NCI-H2171 treated with DMSO at 0.1 percent for 48 hours (cell line): ENCODE measurements around the gene BMAL1.
A peak's percentile ranks its signal among the peaks of the same experiment; 100 is the strongest.
"Not testable (repeated sequence)": the region's sequence is repeated elsewhere in the genome, so short reads cannot be mapped to it uniquely, and the experiment has no call there.

Source experiments
- DNase-seq: peaks from one replicate; lab custom pipeline; 2025; lab: John Stamatoyannopoulos, UW

BMAL1 gene

DNA sequence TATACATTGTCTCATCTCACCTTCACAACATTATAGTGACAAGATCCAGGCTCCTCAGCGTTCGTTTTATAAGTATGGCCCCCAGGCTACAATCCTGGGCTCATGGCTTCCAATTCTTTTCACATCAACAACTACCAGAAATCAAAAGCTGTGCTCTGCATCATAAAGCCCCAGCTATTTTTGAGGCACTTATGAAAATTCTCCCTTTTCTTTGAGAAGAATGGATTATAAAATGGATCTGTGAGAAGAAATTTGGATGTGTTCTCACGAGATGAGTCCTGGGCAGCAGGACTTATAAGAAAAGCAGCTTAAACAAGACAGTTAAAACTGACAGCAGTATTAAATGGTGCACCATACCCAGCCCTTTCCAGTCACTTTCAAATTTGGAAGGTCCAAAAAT is 105.2 kb downstream of the BMAL1 start:
- DNase-seq: no peak

DNA sequence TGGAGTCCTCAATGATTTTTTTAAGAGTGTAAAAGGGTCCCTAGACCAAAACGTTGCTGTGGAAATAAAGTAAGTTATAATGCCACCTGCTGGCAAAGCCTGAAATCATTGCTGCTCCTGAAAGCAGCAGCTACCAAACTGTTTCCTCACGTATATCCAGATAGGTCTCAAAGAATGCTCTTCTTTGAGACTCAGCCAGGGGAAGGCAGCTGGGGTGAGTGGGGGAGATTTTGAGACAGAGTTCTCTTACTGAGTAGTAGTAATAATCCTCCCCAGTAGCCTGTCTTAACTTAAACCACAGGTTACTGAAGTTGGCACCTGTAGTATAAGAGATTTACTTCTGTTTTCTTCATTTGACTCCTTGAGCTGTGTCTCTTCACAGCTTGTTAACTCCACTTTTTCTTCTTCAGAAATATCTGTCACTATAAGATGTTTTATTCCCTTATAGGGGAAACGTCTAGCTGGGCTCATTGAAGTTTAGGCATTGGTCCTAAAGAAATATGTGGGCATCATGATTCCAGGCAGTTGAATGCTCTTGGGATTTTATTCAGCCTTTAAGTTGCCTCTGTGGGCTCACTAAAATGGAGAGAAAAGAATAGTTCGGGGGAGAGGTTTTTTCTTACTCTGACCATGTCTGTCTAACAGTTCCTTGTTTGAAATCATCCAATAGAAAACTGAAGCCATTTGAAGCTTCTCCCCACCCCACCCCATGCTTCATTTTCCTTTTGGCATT is 107.5 kb downstream of the BMAL1 start:
- peak; percentile 27 for DNase-seq

DNA sequence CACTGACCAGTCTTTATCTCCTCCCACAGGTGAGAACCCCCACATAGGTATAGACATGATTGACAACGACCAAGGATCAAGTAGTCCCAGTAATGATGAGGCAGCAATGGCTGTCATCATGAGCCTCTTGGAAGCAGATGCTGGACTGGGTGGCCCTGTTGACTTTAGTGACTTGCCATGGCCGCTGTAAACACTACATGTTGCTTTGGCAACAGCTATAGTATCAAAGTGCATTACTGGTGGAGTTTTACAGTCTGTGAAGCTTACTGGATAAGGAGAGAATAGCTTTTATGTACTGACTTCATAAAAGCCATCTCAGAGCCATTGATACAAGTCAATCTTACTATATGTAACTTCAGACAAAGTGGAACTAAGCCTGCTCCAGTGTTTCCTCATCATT is 109.0 kb downstream of the BMAL1 start:
- DNase-seq: no peak

DNA sequence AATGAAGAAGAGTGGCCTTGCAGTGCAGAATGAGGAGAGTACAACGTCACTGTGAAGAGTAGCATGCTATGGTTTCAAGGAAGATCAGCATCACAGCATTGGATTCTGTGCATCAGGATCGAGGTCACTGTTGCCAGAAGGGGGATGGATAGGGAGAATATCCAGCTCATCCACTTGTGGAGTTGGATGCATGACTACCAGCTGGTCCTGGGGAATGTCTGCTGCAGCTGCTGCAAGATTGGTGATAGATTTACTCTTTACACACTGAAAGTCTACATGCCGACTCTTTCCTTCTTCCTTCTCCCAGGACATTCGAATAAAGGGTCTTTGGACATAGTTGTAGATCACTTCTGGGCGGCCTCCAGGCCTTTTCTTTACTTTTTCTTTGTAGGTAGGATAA is 111.2 kb downstream of the BMAL1 start:
- DNase-seq: no peak

DNA sequence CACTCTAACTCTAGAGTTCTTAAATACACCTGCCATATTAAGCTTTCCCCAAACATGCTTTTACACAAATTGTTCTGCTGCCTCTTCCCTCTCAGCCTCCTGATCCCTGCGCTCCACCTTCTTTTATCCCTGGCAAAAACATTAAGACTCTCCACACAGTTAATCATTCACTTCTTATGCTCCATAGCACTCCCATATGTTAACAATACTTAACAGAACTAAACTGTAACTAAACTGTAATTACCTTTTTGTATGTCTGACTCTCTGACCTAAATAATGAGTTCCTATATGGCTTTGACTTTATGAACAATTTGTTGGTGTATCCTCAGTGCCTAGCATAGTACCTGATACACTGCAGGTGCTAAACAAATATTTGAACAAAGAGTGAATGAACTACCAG is 113.6 kb downstream of the BMAL1 start:
- no peak for DNase-seq

DNA sequence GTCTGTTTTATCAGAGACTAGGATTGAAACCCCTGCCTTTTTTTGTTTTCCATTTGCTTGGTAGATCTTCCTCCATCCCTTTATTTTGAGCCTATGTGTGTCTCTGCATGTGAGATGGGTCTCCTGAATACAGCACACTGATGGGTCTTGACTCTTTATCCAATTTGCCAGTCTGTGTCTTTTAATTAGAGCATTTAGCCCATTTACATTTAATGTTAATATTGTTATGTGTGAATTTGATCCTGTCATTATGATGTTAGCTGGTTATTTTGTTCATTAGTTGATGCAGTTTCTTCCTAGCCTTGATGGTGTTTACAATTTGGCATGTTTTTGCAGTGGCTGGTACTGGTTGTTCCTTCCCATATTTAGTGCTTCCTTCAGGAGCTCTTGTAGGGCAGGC is 120.7 kb downstream of the BMAL1 start:
- DNase-seq: not testable (repeated sequence)

DNA sequence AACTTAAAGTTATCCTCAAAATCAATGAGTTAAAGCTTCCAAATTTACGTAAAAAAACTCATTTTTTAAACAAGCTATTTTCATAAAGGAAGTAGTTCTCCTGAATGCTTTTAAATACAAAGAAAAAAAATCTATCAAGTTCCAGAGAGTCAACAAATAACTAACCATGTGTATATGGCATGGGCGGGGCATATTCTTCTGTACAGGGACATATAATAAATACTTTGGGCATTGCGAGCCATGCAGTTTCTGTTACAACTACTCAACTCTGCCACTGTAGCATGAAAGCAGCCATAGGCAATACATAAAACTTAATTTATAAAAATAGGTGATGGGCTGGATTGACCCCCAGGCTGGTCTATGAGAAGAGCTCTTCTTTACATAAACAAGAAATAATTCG is 127.6 kb downstream of the BMAL1 start:
- DNase-seq: no peak

DNA sequence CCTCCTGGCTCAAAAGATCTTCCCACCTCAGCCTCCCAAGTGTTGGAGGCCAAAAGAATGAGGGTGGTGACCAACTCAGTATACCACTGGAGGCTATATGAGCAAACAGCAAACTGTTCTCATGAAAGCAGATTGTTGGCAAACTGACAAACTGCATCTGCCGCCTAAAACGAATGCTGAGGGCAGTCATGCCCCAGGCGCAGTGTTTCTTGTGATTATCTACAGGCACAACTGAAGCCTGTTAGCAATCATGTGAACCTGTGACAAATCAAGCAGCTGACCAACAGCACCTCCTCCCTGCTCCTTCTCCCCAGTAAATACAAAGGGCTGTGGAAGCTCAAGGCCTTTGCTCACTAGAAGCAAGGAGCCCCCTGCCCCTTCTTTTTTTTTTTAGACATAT is 137.6 kb downstream of the BMAL1 start:
- no peak for DNase-seq

DNA sequence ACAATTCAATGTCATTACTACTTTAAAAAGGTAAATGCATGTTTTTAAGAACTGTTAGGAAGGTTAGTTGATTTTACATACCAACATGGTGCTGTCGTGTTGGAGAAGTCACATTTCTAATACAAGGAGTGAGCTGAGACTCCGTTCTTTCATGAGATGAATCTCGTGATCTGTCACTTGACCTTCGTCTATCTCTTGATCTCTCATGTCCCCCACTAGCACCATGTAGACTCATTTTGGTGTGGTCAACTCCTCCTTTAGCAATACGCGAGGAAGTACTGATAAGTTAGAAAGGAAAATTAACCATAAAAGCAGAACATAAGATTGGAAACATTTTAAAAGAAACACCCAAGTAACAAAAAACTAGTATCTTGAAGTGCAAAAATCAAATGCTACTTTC is 144.0 kb downstream of the BMAL1 start:
- DNase-seq: no peak

- no peak for DNase-seq
Measured at GRCh38 chr11:13423372-13423771, 145.8 kb downstream of the BMAL1 start.

- no peak for DNase-seq
Measured at GRCh38 chr11:13427440-13427839, 149.8 kb downstream of the BMAL1 start.

- no peak for DNase-seq
Measured at GRCh38 chr11:13429288-13429687, 151.7 kb downstream of the BMAL1 start.

DNA sequence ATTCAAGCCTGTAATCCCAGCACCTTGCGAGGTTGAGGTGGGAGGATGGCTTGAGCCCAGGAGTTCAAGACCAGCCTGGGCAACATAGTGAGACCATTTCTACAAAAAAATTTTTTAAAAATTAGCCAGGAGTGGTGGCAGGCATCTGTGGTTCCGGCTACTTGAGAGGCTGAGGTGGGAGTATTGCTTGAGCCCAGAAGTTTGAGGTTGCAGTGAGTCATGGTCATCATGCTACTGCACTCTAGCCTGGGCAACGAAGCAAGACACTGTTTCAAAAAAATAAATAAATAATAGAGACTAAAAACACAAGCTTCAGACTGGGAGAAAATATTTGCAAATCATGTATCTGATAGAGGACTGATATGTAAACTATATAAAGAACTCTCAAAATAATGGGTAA is 152.2 kb downstream of the BMAL1 start:
- DNase-seq: no peak

GRCh38 chr11:13433437-13433836 is 155.8 kb downstream of the BMAL1 start:
- no peak for DNase-seq

GRCh38 chr11:13434247-13435205 is 156.9 kb downstream of the BMAL1 start:
- no peak for DNase-seq

GRCh38 chr11:13436836-13437235 is 159.2 kb downstream of the BMAL1 start:
- not testable (repeated sequence) for DNase-seq
